ENCODE measurements around the gene FAM216A. TPM values are rescaled to one million over a fixed set of nuclear protein-coding genes. Genes with fewer than 3 reads are reported as not detected.
A peak's percentile ranks its signal among the peaks of the same experiment; 100 is the strongest.
"Not testable (repeated sequence)": the region's sequence is repeated elsewhere in the genome, so short reads cannot be mapped to it uniquely, and the experiment has no call there.

Gene FAM216A
- total RNA-seq, 2 experiments from 2014 or later: 20.0 to 21.6 TPM

DNA sequence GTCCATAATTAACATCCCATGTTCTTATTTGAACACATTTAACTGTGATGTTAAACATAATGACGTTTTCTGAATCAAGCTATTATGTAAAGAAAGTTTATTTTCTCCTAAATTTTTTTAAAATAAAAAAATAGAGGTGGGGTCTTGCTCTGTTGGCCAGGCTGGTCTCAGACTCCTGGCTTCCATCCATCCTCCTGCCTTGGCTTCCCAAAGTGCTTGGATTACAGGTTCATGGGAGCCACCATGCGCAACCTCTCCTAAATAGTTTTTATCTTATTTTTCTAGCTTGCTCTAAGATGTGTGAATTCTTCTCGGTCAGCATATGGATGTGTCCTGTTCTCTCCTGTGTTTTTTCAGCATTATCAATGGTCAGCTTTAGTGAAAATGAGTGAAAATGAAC lies 36.7 kb downstream of the FAM216A start:
- Mint-ChIP-seq H3K9me3 (peaks cover 3% of the 10 kb centered on the region), H3K4me1 (peaks cover 18% of the 10 kb centered on the region), H3K27me3 (no peaks in the 10 kb centered on the region), H3K36me3 (peaks cover 15% of the 10 kb centered on the region), H3K27ac (no peak overlapping the region), H3K4me3 (no peak overlapping the region)
- ATAC-seq (ENCODE audit: low read depth): no peak
- DNase-seq: no peak
- POLR2A ChIA-PET: no interaction called here

- Mint-ChIP-seq H3K27ac (no peak overlapping the region), H3K36me3 (peaks cover 5% of the 10 kb centered on the region), H3K4me1 (peaks cover 4% of the 10 kb centered on the region), H3K4me3 (no peak overlapping the region), H3K9me3 (no peaks in the 10 kb centered on the region), H3K27me3 (no peaks in the 10 kb centered on the region)
- DNase-seq (no peak), ATAC-seq (ENCODE audit: low read depth) (no peak)
- POLR2A ChIA-PET: no interaction called here
Observed at GRCh38 chr12:110508071-110508586, 39.5 kb downstream of the FAM216A start.

DNA sequence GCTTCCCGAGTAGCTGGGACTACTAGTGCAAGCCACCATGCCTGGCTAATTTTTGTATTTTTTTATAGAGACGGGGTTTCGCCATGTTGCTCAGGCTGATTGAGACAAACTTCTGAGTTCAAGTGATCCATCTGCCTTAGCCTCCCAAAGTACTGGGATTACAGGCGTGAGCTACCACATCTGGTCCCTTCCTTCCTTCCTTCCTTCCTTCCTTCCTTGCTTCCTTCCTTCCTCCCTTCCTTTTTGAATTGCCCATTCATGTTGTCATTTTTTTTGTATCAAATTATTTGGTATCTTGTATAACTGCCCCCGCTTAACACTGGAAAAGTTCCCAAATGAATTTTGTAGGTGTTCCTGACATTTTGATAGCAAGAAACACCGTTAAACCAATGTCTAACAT lies 45.2 kb downstream of the FAM216A start:
- Mint-ChIP-seq H3K4me3 (no peak overlapping the region), H3K36me3 (no peaks in the 10 kb centered on the region), H3K27ac (no peak overlapping the region), H3K4me1 (peaks cover 3% of the 10 kb centered on the region), H3K9me3 (no peaks in the 10 kb centered on the region), H3K27me3 (no peaks in the 10 kb centered on the region)
- ATAC-seq (ENCODE audit: low read depth) (no peak), DNase-seq (no peak)
- POLR2A ChIA-PET: no interaction called here

- Mint-ChIP-seq H3K36me3 (no peaks in the 10 kb centered on the region), H3K4me3 (no peak overlapping the region), H3K27me3 (no peaks in the 10 kb centered on the region), H3K4me1 (peaks cover 3% of the 10 kb centered on the region), H3K27ac (no peak overlapping the region), H3K9me3 (no peaks in the 10 kb centered on the region)
- ATAC-seq (ENCODE audit: low read depth) (no peak), DNase-seq (no peak)
- POLR2A ChIA-PET: no interaction called here
Observed at GRCh38 chr12:110514363-110514762, 45.7 kb downstream of the FAM216A start.

GRCh38 chr12:110516995-110517394 lies 48.4 kb downstream of the FAM216A start:
- Mint-ChIP-seq H3K4me3 (no peak overlapping the region), H3K36me3 (no peaks in the 10 kb centered on the region), H3K9me3 (no peaks in the 10 kb centered on the region), H3K4me1 (peaks cover 4% of the 10 kb centered on the region), H3K27me3 (no peaks in the 10 kb centered on the region), H3K27ac (no peak overlapping the region)
- POLR2A ChIA-PET: no interaction called here
- DNase-seq (no peak), ATAC-seq (ENCODE audit: low read depth) (no peak)

DNA sequence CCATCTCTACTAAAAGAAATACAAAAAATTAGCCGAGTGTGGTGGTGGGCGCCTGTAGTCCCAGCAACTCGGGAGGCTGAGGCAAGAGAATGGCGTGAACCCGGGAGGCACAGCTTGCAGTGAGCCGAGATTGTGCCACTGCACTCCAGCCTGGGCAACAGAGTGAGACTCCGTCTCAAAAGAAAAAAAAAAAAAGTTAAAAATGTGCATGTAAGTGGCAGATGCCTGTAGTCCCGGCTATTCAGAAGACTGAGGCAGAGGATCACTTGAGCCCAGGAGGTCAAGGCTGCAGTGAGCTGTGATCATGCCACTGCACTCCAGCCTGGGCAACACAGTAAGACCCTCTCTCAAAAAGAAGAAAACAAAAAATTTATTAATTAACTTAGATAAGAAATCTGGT lies 49.4 kb downstream of the FAM216A start:
- H3K36me3 Mint-ChIP-seq; H3K4me1 Mint-ChIP-seq; POLR2A ChIA-PET; H3K27ac Mint-ChIP-seq; ATAC-seq (ENCODE audit: low read depth); H3K9me3 Mint-ChIP-seq; H3K4me3 Mint-ChIP-seq; DNase-seq; H3K27me3 Mint-ChIP-seq: not testable (repeated sequence)

- H3K4me1 Mint-ChIP-seq; H3K27me3 Mint-ChIP-seq; H3K4me3 Mint-ChIP-seq; POLR2A ChIA-PET; H3K9me3 Mint-ChIP-seq; DNase-seq; ATAC-seq (ENCODE audit: low read depth); H3K27ac Mint-ChIP-seq; H3K36me3 Mint-ChIP-seq: not testable (repeated sequence)
Observed at GRCh38 chr12:110520876-110521712, 52.4 kb downstream of the FAM216A start.

DNA sequence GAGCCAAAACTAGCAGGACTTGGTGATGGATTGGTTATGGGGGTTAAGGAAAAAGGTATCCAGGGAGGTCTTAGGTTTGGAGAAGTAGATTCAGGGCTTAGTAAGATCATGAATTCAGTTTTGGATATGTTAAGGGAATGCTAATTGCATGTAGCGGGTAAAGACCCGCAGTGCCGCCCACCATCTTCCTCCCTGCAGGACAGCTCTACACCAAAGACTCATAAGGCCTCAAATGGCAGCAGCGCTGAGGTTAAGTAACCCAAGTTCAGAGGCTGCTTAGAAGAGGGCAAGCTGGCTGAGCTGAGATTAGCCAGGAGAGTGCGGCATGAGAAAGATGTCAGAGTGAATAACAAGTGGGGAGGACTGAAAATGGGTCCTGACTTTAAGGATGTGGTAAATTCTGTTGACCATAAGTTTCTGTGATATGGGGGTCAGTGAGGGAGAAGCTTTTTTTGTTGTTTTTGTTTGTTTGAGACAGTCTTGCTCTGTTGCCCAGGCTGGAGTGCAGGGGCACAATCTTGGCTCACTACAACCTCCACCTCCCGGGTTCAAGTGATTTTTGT lies 59.7 kb downstream of the FAM216A start:
- H3K4me1 Mint-ChIP-seq: peaks cover 8% of the 10 kb centered on the region
- POLR2A ChIA-PET: no interaction called here
- H3K36me3 Mint-ChIP-seq: peaks cover 26% of the 10 kb centered on the region
- DNase-seq (no peak), ATAC-seq (ENCODE audit: low read depth) (no peak)
- H3K4me3 Mint-ChIP-seq: no peak overlapping the region
- H3K9me3 Mint-ChIP-seq: no peaks in the 10 kb centered on the region
- H3K27me3 Mint-ChIP-seq: no peaks in the 10 kb centered on the region
- H3K27ac Mint-ChIP-seq: no peak overlapping the region

- POLR2A ChIA-PET: no interaction called here
- ATAC-seq (ENCODE audit: low read depth) (no peak), DNase-seq (no peak)
- Mint-ChIP-seq H3K36me3 (peaks cover 34% of the 10 kb centered on the region), H3K4me3 (no peak overlapping the region), H3K9me3 (no peaks in the 10 kb centered on the region), H3K4me1 (peaks cover 8% of the 10 kb centered on the region), H3K27me3 (no peaks in the 10 kb centered on the region), H3K27ac (no peak overlapping the region)
Observed at GRCh38 chr12:110530511-110530910, 61.9 kb downstream of the FAM216A start.

DNA sequence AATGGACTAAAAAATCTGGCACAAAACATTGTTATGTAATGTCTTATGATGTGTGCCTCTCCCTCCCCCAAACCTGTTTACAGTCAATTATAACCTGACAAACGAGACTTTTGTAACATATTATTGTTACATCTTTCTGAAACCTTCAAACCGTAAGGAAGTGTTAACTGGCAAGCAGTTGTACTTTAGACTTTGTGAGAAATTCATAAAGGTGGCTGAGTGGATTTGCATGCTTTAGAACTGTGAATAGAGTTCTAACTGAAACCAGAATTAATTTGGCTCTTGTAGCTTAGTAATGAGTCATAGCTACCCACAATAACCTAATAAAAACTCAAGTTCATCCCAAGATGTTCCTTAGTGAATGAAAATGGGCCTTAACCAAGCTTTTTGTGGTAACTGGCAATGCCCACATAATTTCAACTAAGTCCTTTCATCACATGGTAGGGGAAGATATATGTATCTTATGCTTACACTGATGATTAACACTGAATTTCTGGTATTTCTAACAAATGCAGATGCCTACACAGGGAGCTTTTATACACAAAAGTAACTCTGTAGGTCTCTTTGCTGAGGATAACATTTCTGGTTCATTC lies 63.2 kb downstream of the FAM216A start:
- H3K27me3 Mint-ChIP-seq: no peaks in the 10 kb centered on the region
- H3K9me3 Mint-ChIP-seq: no peaks in the 10 kb centered on the region
- DNase-seq: no peak
- H3K4me1 Mint-ChIP-seq: peaks cover 8% of the 10 kb centered on the region
- H3K27ac Mint-ChIP-seq: peak overlapping the region; percentile 46
- H3K4me3 Mint-ChIP-seq: no peak overlapping the region
- POLR2A ChIA-PET: interaction anchor here (1.1 kb wide), 2 partner anchors 63 to 81 kb away, joined by 3 read pairs; partner anchors contain the start of genes ARPC3, FAM216A and GPN3
- ATAC-seq (ENCODE audit: low read depth): peak; percentile 46
- peaks cover 40% of the 10 kb centered on the region for H3K36me3 Mint-ChIP-seq

DNA sequence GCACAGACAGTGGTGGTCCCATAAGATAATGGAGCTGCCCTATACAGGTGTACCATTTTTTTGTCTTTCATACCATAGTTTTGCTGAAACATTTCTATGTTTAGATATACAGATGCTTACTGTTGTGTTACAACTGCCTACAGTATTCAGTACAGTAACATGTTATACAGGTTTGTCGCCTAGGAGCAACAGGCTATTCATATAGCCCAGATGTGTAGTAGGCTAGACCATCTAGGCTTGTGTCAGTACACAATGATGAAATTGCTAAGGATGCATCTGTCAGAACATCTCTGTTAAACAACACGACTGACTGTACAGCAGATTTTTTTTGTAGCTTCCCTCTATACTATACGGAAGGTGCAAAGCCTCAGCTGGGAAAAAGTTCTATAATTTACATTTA lies 64.0 kb downstream of the FAM216A start:
- no peak for DNase-seq

GRCh38 chr12:110533607-110534006 lies 65.0 kb downstream of the FAM216A start:
- H3K27me3 Mint-ChIP-seq: no peaks in the 10 kb centered on the region
- no peak for ATAC-seq (ENCODE audit: low read depth)
- peaks cover 11% of the 10 kb centered on the region for H3K4me1 Mint-ChIP-seq
- POLR2A ChIA-PET: no interaction called here
- no peak overlapping the region for H3K4me3 Mint-ChIP-seq
- no peak for DNase-seq
- peaks cover 47% of the 10 kb centered on the region for H3K36me3 Mint-ChIP-seq
- no peaks in the 10 kb centered on the region for H3K9me3 Mint-ChIP-seq
- H3K27ac Mint-ChIP-seq: no peak overlapping the region

More for the DNA sequence above, 64.0 kb downstream of the FAM216A start:
- Mint-ChIP-seq H3K27ac (no peak overlapping the region), H3K4me3 (no peak overlapping the region), H3K9me3 (no peaks in the 10 kb centered on the region), H3K27me3 (no peaks in the 10 kb centered on the region), H3K4me1 (peaks cover 8% of the 10 kb centered on the region), H3K36me3 (peaks cover 43% of the 10 kb centered on the region)
- POLR2A ChIA-PET: interaction anchor here (1.1 kb wide), 2 partner anchors 64 to 82 kb away, joined by 3 read pairs; partner anchors contain the start of genes ARPC3, FAM216A and GPN3
- ATAC-seq (ENCODE audit: low read depth): no peak

GRCh38 chr12:110534811-110535210 lies 66.2 kb downstream of the FAM216A start:
- DNase-seq: no peak
- POLR2A ChIA-PET: no interaction called here
- peaks cover 19% of the 10 kb centered on the region for H3K4me1 Mint-ChIP-seq
- ATAC-seq (ENCODE audit: low read depth): no peak
- H3K27ac Mint-ChIP-seq: no peak overlapping the region
- no peaks in the 10 kb centered on the region for H3K9me3 Mint-ChIP-seq
- no peak overlapping the region for H3K4me3 Mint-ChIP-seq
- peaks cover 42% of the 10 kb centered on the region for H3K36me3 Mint-ChIP-seq
- H3K27me3 Mint-ChIP-seq: no peaks in the 10 kb centered on the region
